Smooth muscle cell (in vitro differentiated cells): ENCODE measurements around the gene IGFL2. TPM values are rescaled to one million over a fixed set of nuclear protein-coding genes. Genes with fewer than 3 reads are reported as not detected.

Experiments used
- DNase-seq: peaks from one replicate; lab custom pipeline; 2025; ENCODE audit not compliant: unreplicated experiment; lab: John Stamatoyannopoulos, UW
- H2AFZ ChIP-seq: fragments of 200-600 bp; sonication (generic); 2 replicates; pipeline ENCODE4 v1.6.0; 2016; ENCODE audit warnings: antibody characterized with exemption, low read depth, mild to moderate bottlenecking
- H3F3A ChIP-seq: fragments of 200-600 bp; sonication (generic); 2 replicates; pipeline ENCODE4 v1.6.0; 2017; ENCODE audit warnings: antibody characterized with exemption, low read depth
- H3K27ac ChIP-seq: fragments of 200-600 bp; sonication (generic); 2 replicates; pipeline ENCODE4 v1.5.1; 2016; ENCODE audit warnings: low read depth, mild to moderate bottlenecking
- H3K27me3 ChIP-seq: fragments of 200-600 bp; sonication (generic); 2 replicates; pipeline ENCODE4 v1.6.1; 2016; ENCODE audit warnings: low read depth, mild to moderate bottlenecking
- H3K36me3 ChIP-seq: fragments of 200-600 bp; sonication (generic); 2 replicates; pipeline ENCODE4 v1.5.1; 2016; ENCODE audit warnings: low read depth
- H3K4me1 ChIP-seq: fragments of 200-600 bp; sonication (generic); 2 replicates; pipeline ENCODE4 v1.5.1; 2016; ENCODE audit warnings: low read depth
- H3K4me2 ChIP-seq: fragments of 200-600 bp; sonication (generic); 2 replicates; pipeline ENCODE4 v1.6.0; 2016; ENCODE audit warnings: mild to moderate bottlenecking
- H3K4me3 ChIP-seq: fragments of 200-600 bp; sonication (generic); 2 replicates; pipeline ENCODE4 v1.5.1; 2016; ENCODE audit warnings: mild to moderate bottlenecking
- H3K79me2 ChIP-seq: fragments of 200-600 bp; sonication (generic); 2 replicates; pipeline ENCODE4 v1.6.0; 2016; ENCODE audit warnings: low read depth, mild to moderate bottlenecking
- H3K9ac ChIP-seq: fragments of 200-600 bp; sonication (generic); 2 replicates; pipeline ENCODE4 v1.6.0; 2016; ENCODE audit warnings: low read depth
- H3K9me3 ChIP-seq: fragments of 200-600 bp; sonication (generic); replicated peaks from 2 replicates; pipeline ENCODE4 v1.5.1; 2016; ENCODE audit warnings: low read depth
- H4K20me1 ChIP-seq: fragments of 200-600 bp; sonication (generic); 2 replicates; pipeline ENCODE4 v1.6.0; 2016; ENCODE audit warnings: low read depth
- CTCF ChIP-seq: fragments of 200-600 bp; sonication (generic); IDR thresholded peaks from 2 replicates; pipeline ENCODE4 v1.5.1; 2017; ENCODE audit warnings: borderline replicate concordance, mild to moderate bottlenecking, antibody characterized with exemption; ENCODE audit not compliant: insufficient read depth, poor library complexity, severe bottlenecking
- WGBS: methylation state at CpG from one replicate; pipeline ENCODE4 v1.1.7; 2016; ENCODE audit warnings: low lambda C conversion rate; 5-methylcytosine and 5-hydroxymethylcytosine counted together
- polyA plus RNA-seq: library from polyadenylated mRNA; unstranded; fragments of >200 nt; fragmentation: Nextera tagmentation; extraction: Ambion mirVana; gene quantifications from 2 replicates; pipeline ENCODE4 v1.2.1, GENCODE V29; 2016
- total RNA-seq: library from RNA; depleted of rRNA; stranded (reverse); fragments of >200 nt; gene quantifications from 2 replicates; pipeline ENCODE4 v1.2.3, GENCODE V29; 2014

Gene IGFL2
- total and polyA plus RNA-seq, 2 experiments from 2014 or later = 126 to 164 TPM

- WGBS = 88% methylated on average over 8 of the region's 8 CpGs
- Histone ChIP-seq H3K4me2 (no peak overlapping the region), H2AFZ (no peak overlapping the region), H3K79me2 (no peaks in the 10 kb centered on the region), H4K20me1 (no peaks in the 10 kb centered on the region), H3K9me3 (no peaks in the 10 kb centered on the region), H3K4me1 (peaks cover 6% of the 10 kb centered on the region), H3K36me3 (no peaks in the 10 kb centered on the region), H3K4me3 (no peak overlapping the region), H3K27ac (no peak overlapping the region), H3K27me3 (peaks cover 15% of the 10 kb centered on the region), H3F3A (no peaks in the 10 kb centered on the region), H3K9ac (no peak overlapping the region)
- TF ChIP-seq CTCF = no peak
- no peak for DNase-seq
Observed at GRCh38 chr19:46196410-46197124, 48.5 kb downstream of the IGFL2 start.

GRCh38 chr19:46197314-46198070, 49.5 kb downstream of the IGFL2 start:
- peaks cover 6% of the 10 kb centered on the region for H3K4me1 ChIP-seq
- DNase-seq = no peak

DNA sequence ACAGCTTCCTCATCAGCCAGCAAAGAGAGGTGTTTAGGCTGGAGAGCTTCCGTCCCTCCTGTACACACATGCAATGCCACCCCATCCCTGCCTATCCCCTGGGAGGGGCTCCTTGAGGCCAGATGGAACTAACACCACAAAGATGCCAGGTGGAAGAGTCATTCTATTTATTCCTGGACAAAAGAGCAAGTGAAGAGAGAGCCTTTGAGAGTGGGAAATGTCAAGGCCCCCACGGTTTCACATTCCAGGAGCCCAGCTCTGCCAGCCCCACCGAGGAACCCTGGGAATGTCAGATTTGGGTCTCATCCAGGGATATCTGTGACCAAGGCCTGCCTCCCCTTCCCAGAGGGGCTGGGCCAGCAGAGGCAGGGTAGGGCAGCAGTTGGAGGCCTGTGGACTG, 50.7 kb downstream of the IGFL2 start:
- Histone ChIP-seq H3K4me3 (no peak overlapping the region), H3K79me2 (no peaks in the 10 kb centered on the region), H3K4me2 (no peak overlapping the region), H3K9me3 (no peaks in the 10 kb centered on the region), H2AFZ (no peak overlapping the region), H3K27me3 (peaks cover 10% of the 10 kb centered on the region), H3K4me1 (peaks cover under 1% of the 10 kb centered on the region), H3K27ac (no peak overlapping the region), H4K20me1 (no peaks in the 10 kb centered on the region), H3K9ac (no peak overlapping the region), H3F3A (no peaks in the 10 kb centered on the region), H3K36me3 (no peaks in the 10 kb centered on the region)
- WGBS = 87% methylated on average over 3 of the region's 3 CpGs
- no peak for DNase-seq
- no peak for TF ChIP-seq CTCF

More at GRCh38 chr19:46197314-46198070, 49.5 kb downstream of the IGFL2 start:
- no peak overlapping the region for H2AFZ ChIP-seq
- TF ChIP-seq CTCF = no peak
- H3K4me2 ChIP-seq = no peak overlapping the region
- 55% methylated on average over 4 of the region's 4 CpGs for WGBS
- no peaks in the 10 kb centered on the region for H3K9me3 ChIP-seq
- no peak overlapping the region for H3K9ac ChIP-seq
- H3F3A ChIP-seq = no peaks in the 10 kb centered on the region
- H4K20me1 ChIP-seq = no peaks in the 10 kb centered on the region
- H3K36me3 ChIP-seq = no peaks in the 10 kb centered on the region
- H3K27me3 ChIP-seq = peaks cover 10% of the 10 kb centered on the region
- H3K4me3 ChIP-seq = no peak overlapping the region
- H3K79me2 ChIP-seq = no peaks in the 10 kb centered on the region
- H3K27ac ChIP-seq = no peak overlapping the region
